KOPT-K1 (cell line): ENCODE measurements around the gene FBXO44.

Source experiments
- H3K27ac ChIP-seq: fragments of 200-600 bp; sonication (generic); 2 replicates; pipeline ENCODE4 v1.5.1; 2016; ENCODE audit warnings: antibody characterized with exemption, mild to moderate bottlenecking, low read depth, low read length; ENCODE audit not compliant: poor library complexity, severe bottlenecking
- H3K36me3 ChIP-seq: fragments of 200-600 bp; sonication (generic); 2 replicates; pipeline ENCODE4 v1.5.1; 2017; ENCODE audit warnings: antibody characterized with exemption, mild to moderate bottlenecking, low read length, moderate library complexity; ENCODE audit not compliant: insufficient read depth
- H3K9me3 ChIP-seq: fragments of 200-600 bp; sonication (generic); 2 replicates; pipeline ENCODE4 v1.5.1; 2017; ENCODE audit warnings: antibody characterized with exemption, low read length, mild to moderate bottlenecking; ENCODE audit not compliant: insufficient read depth, poor library complexity, severe bottlenecking

FBXO44 gene

DNA sequence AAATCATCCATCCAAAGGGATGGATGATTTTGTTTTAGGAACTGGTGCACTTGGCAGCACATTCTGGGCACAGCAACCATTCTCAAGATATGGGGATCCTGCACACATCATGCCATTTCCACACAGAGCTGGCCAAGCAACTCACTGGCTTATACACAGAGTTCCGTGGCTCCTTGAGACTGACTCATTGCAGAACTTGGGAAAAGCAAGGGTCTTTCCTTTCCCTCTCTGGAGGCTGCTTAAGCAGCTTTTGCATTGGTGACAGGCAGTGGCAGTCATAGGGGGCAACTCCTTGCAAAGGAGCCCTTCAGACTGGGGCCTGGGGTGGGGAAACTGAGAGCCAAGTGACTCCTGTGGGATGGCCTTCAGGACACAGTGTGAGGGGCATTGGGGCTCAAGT is 28.1 kb downstream of the FBXO44 start:
- Histone ChIP-seq H3K9me3 (no peaks in the 10 kb centered on the region), H3K27ac (peak overlapping the region; percentile 97), H3K36me3 (peaks cover 11% of the 10 kb centered on the region)

DNA sequence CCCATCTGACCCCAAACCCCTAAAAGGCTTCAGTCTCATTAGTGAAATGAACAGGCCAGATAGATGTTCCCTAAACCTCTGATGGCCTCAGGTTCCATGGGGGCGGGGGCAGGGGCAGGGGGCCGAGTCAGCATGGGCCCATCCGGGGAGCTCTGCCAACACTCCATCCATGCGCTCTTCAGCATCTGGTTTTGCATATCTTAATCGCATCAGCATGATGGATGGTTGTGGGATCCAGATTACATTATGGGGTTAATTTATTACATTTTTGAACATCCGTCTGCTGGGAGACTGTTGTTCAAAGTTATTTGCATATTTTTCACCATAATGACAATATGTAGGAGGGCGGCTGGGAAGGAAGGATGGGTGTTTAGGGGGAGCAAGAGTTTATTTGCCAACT is 29.4 kb downstream of the FBXO44 start:
- Histone ChIP-seq H3K36me3 (no peaks in the 10 kb centered on the region), H3K27ac (no peak overlapping the region), H3K9me3 (no peaks in the 10 kb centered on the region)

DNA sequence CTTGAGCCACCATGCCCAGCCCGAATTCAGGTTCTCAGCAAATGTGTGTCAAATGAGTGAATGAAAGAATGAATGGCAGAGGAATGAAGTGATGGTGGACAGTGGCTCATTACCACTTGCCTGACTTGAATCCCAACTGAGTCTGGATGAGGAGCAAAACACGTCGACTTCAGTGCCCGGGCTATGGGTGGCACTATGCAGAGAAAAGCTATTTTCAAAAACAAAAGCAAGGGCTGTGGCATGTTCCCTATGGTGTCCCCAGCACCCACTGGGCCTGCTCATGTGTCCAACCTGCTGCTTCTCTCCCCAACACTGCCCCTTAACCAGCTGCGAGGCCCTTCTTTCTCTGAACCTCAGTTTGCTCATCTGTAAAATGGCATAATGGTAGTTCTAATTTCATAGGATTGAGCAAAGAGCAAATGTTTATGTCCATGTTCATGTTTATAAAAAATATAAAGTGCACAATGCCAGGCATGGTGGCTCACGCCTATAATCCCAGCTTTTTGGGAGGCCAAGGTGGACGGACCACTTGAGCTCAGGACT is 30.6 kb downstream of the FBXO44 start:
- Histone ChIP-seq H3K27ac (no peak overlapping the region), H3K36me3 (no peaks in the 10 kb centered on the region), H3K9me3 (no peaks in the 10 kb centered on the region)

DNA sequence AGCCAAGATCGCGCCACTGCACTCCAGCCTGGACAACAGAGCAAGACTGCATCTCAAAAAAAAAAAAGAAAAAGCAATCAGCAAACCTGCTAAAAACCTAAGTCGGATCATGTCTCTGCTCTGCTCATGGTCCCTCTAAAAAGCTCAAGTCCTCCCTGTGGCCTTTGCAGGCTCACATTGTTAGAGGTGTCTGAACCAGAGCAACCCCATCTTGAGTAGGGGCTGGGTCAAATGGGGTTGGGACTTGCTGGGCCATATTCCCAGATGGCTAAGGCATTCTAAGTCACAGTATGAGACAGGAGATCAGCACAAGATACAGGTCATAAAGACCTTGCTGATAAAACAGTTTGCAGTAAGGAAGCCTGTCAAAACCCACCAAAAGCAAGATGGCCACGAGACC is 33.8 kb downstream of the FBXO44 start:
- no peak overlapping the region for H3K27ac ChIP-seq
- no peaks in the 10 kb centered on the region for H3K9me3 ChIP-seq
- no peaks in the 10 kb centered on the region for H3K36me3 ChIP-seq

DNA sequence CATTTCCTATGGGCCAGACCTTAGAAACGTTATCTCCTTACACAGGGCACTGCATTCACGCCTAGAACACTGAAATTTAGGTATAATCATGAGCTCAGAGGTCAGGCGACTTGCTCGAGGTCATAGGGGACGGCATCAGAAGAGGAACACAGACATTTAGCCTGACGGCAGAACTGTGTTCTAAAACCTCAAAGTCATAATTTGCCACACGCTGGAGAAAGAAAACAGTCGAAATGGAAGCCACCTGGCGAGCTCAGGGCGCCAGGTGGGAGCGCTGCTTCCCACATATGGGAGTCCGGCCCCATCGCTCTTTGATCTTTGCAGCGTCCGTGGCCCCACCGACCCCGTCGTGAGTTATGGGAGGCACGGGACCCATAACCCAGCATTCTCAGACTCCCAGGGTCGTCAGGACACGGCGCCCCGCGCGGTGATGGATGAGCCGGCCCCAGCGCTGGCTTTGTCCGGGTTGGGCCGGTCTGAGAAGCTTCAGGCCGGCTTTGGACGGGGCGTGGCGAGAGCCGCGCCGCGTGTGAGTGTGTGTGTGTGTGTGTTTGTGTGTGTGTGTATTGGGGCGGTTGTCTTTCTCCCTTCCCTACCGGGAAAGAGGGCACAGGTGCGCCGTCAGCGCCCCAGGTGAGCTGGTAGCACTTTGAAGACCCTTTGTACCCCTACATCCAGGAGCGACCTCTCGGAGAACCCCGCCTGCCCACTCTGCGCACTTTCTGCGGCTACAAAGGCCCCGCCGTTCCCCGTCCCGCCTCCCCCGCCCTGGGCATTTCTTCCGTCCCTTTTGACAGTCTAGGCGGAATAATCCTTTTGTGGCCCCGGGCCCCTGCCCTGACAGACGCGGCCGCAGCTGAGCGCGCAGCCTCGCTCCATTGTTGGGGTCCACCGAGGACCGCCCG is 36.0 kb downstream of the FBXO44 start:
- peak overlapping the region; percentile 52 for H3K27ac ChIP-seq
- H3K9me3 ChIP-seq, result no peaks in the 10 kb centered on the region
- H3K36me3 ChIP-seq, result no peaks in the 10 kb centered on the region

- Histone ChIP-seq H3K9me3 (no peaks in the 10 kb centered on the region), H3K27ac (peak within 1 kb of the TSS; percentile 52), H3K36me3 (no peaks in the 10 kb centered on the region)
These were observed 36.7 kb downstream of the FBXO44 start, which contains the start of gene DRAXIN for GRCh38 chr1:11691302-11691914. Gene DRAXIN, plus strand, starts transcription at chr1:11691710. Its CDS starts 14,549 bp downstream, at chr1:11706259.

DNA sequence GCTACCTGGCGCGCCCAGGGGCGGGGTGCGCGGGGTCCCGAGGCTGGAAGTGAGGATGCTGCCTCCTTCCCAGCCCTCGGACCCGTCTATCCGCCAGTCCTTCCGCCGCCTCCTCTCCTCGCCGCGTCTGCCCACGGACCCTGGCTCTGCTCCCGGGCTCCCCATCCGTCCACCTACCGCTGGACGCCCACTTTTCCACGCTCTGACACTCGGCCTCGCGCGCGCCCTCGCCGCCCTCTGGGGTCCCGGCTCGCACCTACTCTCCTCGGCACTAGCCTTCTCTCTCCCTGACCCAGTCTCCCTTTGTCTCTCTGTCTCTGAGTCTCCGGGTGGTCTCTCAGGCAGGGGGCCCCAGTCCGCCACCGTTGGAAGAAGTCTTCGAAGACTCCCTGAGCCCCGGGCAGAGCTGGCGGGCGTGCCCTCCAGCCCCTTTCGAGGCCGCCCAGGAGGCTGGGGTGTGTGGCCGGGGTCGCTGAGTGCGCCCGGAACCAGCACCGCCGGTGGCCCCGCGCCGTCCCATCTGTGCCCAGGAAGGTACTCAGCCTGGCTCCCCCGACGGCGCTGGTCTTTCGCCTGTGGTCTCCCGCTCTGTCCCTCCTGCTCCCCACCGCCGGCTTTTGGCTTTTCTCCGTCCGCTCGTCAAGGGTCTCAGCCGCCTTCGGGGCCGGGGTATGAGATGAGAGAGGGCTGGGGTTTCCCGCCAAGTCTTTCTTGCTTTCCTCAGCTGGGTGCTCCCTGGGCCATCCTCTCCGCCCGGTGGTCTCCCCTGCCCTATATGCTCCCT is 37.4 kb downstream of the FBXO44 start:
- Histone ChIP-seq H3K9me3 (no peaks in the 10 kb centered on the region), H3K27ac (no peak overlapping the region), H3K36me3 (no peaks in the 10 kb centered on the region)

- H3K9me3 ChIP-seq, result no peaks in the 10 kb centered on the region
- H3K36me3 ChIP-seq, result no peaks in the 10 kb centered on the region
- no peak overlapping the region for H3K27ac ChIP-seq
These were observed 38.4 kb downstream of the FBXO44 start for GRCh38 chr1:11693024-11693590.

- Histone ChIP-seq H3K36me3 (no peaks in the 10 kb centered on the region), H3K9me3 (no peaks in the 10 kb centered on the region), H3K27ac (no peak overlapping the region)
These were observed 39.2 kb downstream of the FBXO44 start for GRCh38 chr1:11693917-11694316.

GRCh38 chr1:11695861-11696260 is 41.2 kb downstream of the FBXO44 start:
- no peaks in the 10 kb centered on the region for H3K9me3 ChIP-seq
- no peak overlapping the region for H3K27ac ChIP-seq
- no peaks in the 10 kb centered on the region for H3K36me3 ChIP-seq

DNA sequence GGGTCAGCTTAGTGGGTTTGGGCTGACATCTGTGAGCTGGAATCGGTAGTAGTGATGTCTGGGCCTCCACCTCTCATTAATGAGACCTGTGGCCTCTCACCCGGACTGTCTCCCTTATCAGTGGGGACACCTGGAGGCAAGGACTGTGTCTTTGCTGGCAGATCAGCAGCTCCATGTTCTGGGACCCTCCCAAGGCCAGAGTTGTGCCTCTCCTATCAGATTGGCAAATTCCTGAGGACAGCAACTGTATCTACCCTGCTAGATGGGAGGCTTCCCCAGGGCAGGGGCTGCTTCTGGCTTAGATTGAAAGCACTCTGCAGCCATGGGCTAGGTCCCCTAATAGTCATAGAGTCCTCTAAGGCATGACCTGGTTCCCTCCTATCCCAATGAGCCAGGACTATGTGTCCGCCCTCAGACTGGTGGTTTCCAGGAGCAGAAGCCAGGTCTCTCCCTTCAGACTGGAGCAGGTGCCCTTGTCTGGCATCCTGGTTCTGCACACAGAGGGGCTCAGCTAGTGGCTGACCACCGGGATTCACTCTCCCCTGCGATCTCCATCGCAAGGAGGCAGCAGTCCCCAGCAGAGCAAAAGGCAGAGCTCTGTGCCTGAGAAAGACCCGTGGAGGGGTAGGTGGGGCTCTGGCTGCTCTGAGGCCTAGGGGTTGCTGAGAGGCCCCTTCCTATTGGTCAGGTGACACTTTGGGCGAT is 42.7 kb downstream of the FBXO44 start:
- no peaks in the 10 kb centered on the region for H3K9me3 ChIP-seq
- H3K27ac ChIP-seq, result peak overlapping the region; percentile 61
- no peaks in the 10 kb centered on the region for H3K36me3 ChIP-seq

GRCh38 chr1:11697893-11698210 is 43.2 kb downstream of the FBXO44 start:
- Histone ChIP-seq H3K36me3 (no peaks in the 10 kb centered on the region), H3K9me3 (no peaks in the 10 kb centered on the region), H3K27ac (peak overlapping the region; percentile 61)

DNA sequence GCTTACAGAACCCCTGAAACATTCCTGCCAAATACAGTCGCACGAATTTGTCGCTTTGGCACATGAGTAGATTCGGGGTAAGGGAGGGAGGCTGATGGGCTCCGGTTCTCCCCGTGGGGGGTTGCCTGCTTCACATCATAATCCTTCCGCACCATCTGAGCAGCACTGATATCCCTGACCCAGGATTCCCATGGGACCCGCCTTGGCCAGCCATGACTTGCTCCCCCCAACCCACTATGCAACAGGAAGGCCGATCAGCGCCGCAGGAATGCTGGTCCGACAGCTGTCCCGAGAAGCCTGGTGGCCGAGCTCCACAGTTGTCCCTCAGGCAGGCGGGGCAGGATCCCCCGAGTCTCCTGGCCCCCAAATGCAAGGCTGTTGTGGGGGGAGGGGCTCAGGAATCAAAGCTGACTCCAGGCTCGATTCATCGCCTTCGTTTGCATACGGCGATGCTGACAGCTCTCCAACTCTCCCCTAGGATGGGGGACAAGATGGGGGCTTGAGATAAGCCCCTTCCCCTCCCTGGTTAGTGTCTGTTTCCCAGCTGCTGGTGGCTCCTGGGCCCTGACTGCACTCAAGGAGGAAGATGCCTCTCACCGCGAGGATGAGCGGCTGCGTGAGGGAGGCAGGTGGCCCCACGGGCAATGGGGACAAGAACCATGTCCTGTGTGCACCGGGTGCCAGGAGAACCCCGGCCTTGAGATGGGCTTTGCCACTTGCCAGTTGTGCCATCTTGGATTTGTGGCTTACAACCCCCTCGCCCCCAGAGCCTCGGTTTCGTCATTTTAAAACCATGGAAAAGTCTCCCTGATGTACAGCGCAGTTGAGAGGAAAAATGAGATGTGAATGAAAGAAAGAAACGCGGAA is 46.2 kb downstream of the FBXO44 start:
- Histone ChIP-seq H3K36me3 (no peaks in the 10 kb centered on the region), H3K27ac (no peak overlapping the region), H3K9me3 (no peaks in the 10 kb centered on the region)
